Panc1 (cell line): ENCODE data around the gene FAM117A. TPM values are rescaled to one million over a fixed set of nuclear protein-coding genes. Genes with fewer than 3 reads are reported as not detected.

ENCODE experiments used
- ATAC-seq: fragments of 200-7000 bp; cut with Tn5 transposase; 2 replicates; pipeline ENCODE4 v1.9.1; 2020; ENCODE audit warnings: mild to moderate bottlenecking, moderate library complexity
- BruUV-seq: library from RNA; stranded (reverse); fragments of 400-500 nt; replicated peaks from 2 replicates; lab custom pipeline; 2021; lab: Mats Ljungman, UMichigan
- CTCF ChIA-PET: fragments of 300-600 bp; sonication (Branson Sonifier 250); formaldehyde crosslinking; loops from one replicate; lab custom pipeline; 2022; ENCODE audit warnings: antibody characterized with exemption; lab: Charles Lee
- POLR2A ChIA-PET: fragments of 300-600 bp; sonication (Branson Sonifier 250); formaldehyde crosslinking; loops from one replicate; lab custom pipeline; 2022; ENCODE audit warnings: antibody characterized with exemption; lab: Charles Lee
- DNase-seq: peaks from one replicate; pipeline ENCODE4 v3.0.0-alpha.2; 2010; ENCODE audit warnings: low read depth, low spot score
- H3K27ac ChIP-seq: 2 replicates; pipeline ENCODE4 v1.5.1; 2011; ENCODE audit warnings: mild to moderate bottlenecking, low read length, inconsistent platforms
- H3K27me3 ChIP-seq: fragments of 200-500 bp; sonication (Bioruptor generic); 2 replicates; pipeline ENCODE4 v1.6.0; 2014; ENCODE audit warnings: low read length, inconsistent platforms; ENCODE audit not compliant: control insufficient read depth, insufficient read depth
- H3K36me3 ChIP-seq: fragments of 200-500 bp; sonication (Bioruptor generic); 2 replicates; pipeline ENCODE4 v1.5.1; 2014; ENCODE audit warnings: inconsistent platforms, mild to moderate bottlenecking, low read length, moderate library complexity; ENCODE audit not compliant: control insufficient read depth, insufficient read depth
- H3K4me1 ChIP-seq: 2 replicates; pipeline ENCODE4 v1.5.1; 2011; ENCODE audit warnings: inconsistent platforms, mild to moderate bottlenecking, low read length, moderate library complexity; ENCODE audit not compliant: control insufficient read depth, insufficient read depth
- H3K4me3 ChIP-seq, 2 experiments: 2 replicates each; pipeline ENCODE4 v1.5.1; 2011 to 2012; ENCODE audit warnings: low read depth in 2 of 2, low read length in 2 of 2, mild to moderate bottlenecking in 2 of 2, inconsistent platforms in 1 of 2, moderate library complexity in 1 of 2
- H3K9me3 ChIP-seq: fragments of 200-500 bp; sonication (Bioruptor generic); 2 replicates; pipeline ENCODE4 v1.5.1; 2014; ENCODE audit warnings: low read depth, mild to moderate bottlenecking, inconsistent platforms, low read length, moderate library complexity; ENCODE audit not compliant: control insufficient read depth, insufficient read depth
- CTCF ChIP-seq: fragments of 450-650 bp; IDR thresholded peaks from 2 replicates; pipeline ENCODE4 v1.5.1; 2017; ENCODE audit warnings: mild to moderate bottlenecking
- POLR2AphosphoS5 ChIP-seq: IDR thresholded peaks from 2 replicates; pipeline ENCODE4 v1.6.1; 2012; ENCODE audit warnings: mild to moderate bottlenecking, low read depth, low read length, moderate library complexity
- REST ChIP-seq, 2 experiments: IDR thresholded peaks; 2 replicates each; pipeline ENCODE4 v1.6.1; 2011 to 2012; ENCODE audit warnings: low read depth in 2 of 2, control low read depth in 1 of 2, low read length in 1 of 2, mild to moderate bottlenecking in 1 of 2, moderate library complexity in 1 of 2; ENCODE audit not compliant: insufficient read depth in 1 of 2
- SIN3A ChIP-seq: IDR thresholded peaks from 2 replicates; pipeline ENCODE4 v1.6.1; 2012; ENCODE audit warnings: low read depth, mild to moderate bottlenecking, low read length, moderate library complexity, borderline replicate concordance; ENCODE audit not compliant: insufficient read depth
- TCF7L2 ChIP-seq: IDR thresholded peaks from 2 replicates; pipeline ENCODE4 v1.6.1; 2011; ENCODE audit warnings: mild to moderate bottlenecking, low read depth, low read length, inconsistent platforms
- in situ Hi-C: cut with HindIII; loops from 2 replicates; pipeline ENCODE4 v1.10.0; 2016; ENCODE audit warnings: low sequenced_read_pairs, low pct_unique_long_range_greater_than_20kb
- intact Hi-C: fragments of 100-400 bp; cut with micrococcal nuclease; formaldehyde crosslinking; loops from one replicate; pipeline ENCODE4 v1.10.0; 2022; ENCODE audit not compliant: unreplicated experiment
- total RNA-seq: library from RNA; stranded (reverse); gene quantifications from one replicate; pipeline ENCODE4 v1.2.1, GENCODE V29; 2021; ENCODE audit not compliant: unreplicated experiment

Gene FAM117A
- total RNA-seq, 1 experiment from 2014 or later = 8.0 TPM

- H3K9me3 ChIP-seq = no peaks in the 10 kb centered on the region
- ATAC-seq (no peak), DNase-seq (no peak)
- no peaks in the 10 kb centered on the region for H3K27me3 ChIP-seq
- no peaks in the 10 kb centered on the region for H3K4me1 ChIP-seq
- no peak overlapping the region for H3K4me3 ChIP-seq
- POLR2A ChIA-PET = interaction anchor here (0.7 kb wide), 1 partner anchor 64 kb away, joined by 4 read pairs; no protein-coding TSS in a partner anchor
- intact Hi-C loops (no loop called here), in situ Hi-C loops (no loop called here)
- TF ChIP-seq TCF7L2 = no peak
- peaks cover 29% of the 10 kb centered on the region for H3K36me3 ChIP-seq
- no peak overlapping the region for H3K27ac ChIP-seq
- no TSS peak for BruUV-seq
- CTCF ChIA-PET = no interaction called here
Measured at GRCh38 chr17:49798738-49799137, 34.8 kb upstream of the FAM117A start.

- ATAC-seq (no peak), DNase-seq (no peak)
- H3K36me3 ChIP-seq = peaks cover 31% of the 10 kb centered on the region
- intact Hi-C loops = no loop called here
- TF ChIP-seq CTCF (no peak), TCF7L2 (no peak), POLR2AphosphoS5 (no peak), SIN3A (no peak), REST (IDR thresholded peaks at IDR 0.05; ENCODE audit: insufficient read depth in 1 of 2, low read depth in 2 of 2, low read length in 1 of 2) (no peak)
- no TSS peak for BruUV-seq
- no peaks in the 10 kb centered on the region for H3K9me3 ChIP-seq
- in situ Hi-C loops = no loop called here
- no peaks in the 10 kb centered on the region for H3K27me3 ChIP-seq
- no peaks in the 10 kb centered on the region for H3K4me1 ChIP-seq
- ChIA-PET POLR2A (interaction anchor here (0.7 kb wide), 1 partner anchor 64 kb away, joined by 4 read pairs; no protein-coding TSS in a partner anchor), CTCF (no interaction called here)
- no peak overlapping the region for H3K4me3 ChIP-seq
- no peak overlapping the region for H3K27ac ChIP-seq
Measured at GRCh38 chr17:49798182-49798581, 34.3 kb upstream of the FAM117A start.

GRCh38 chr17:49795372-49795771, 31.4 kb upstream of the FAM117A start:
- Histone ChIP-seq H3K27me3 (no peaks in the 10 kb centered on the region), H3K4me1 (peaks cover under 1% of the 10 kb centered on the region; the same call in 1 of the 2 replicates), H3K9me3 (no peaks in the 10 kb centered on the region), H3K4me3 (no peak overlapping the region), H3K36me3 (peaks cover 42% of the 10 kb centered on the region), H3K27ac (no peak overlapping the region)
- CTCF ChIA-PET = interaction anchor here (0.9 kb wide), 1 partner anchor 239 kb away, joined by 3 read pairs; no protein-coding TSS in a partner anchor
- POLR2A ChIA-PET = no interaction called here
- in situ Hi-C loops (no loop called here), intact Hi-C loops (no loop called here)
- no TSS peak for BruUV-seq
- no peak for ATAC-seq
- no peak for DNase-seq
- TF ChIP-seq POLR2AphosphoS5 = no peak
- no peak for TF ChIP-seq REST (IDR thresholded peaks at IDR 0.05; ENCODE audit: insufficient read depth in 1 of 2, low read depth in 2 of 2, low read length in 1 of 2)
- no peak for TF ChIP-seq CTCF
- TF ChIP-seq SIN3A = no peak
- no peak for TF ChIP-seq TCF7L2
